ENCODE data around the gene CAPN10. TPM values are rescaled to one million over a fixed set of nuclear protein-coding genes. Genes with fewer than 3 reads are reported as not detected.
A peak's percentile ranks its signal among the peaks of the same experiment; 100 is the strongest.

The CAPN10 gene
- total RNA-seq, 8 experiments from 2014 or later: 13.9 to 35.9 (median 23.9) TPM

- Histone ChIP-seq H3K4me3 (no peak overlapping the region), H3K27ac (no peak overlapping the region), H3K4me1 (replicated peaks in 1 of 2) (peaks cover 0 to 8% of the 10 kb centered on the region in 2 donors)
- no peak for ATAC-seq (replicated peaks in 6 of 8)
- in situ Hi-C loops (cut with MboI; ENCODE audit: low pct_unique_long_range_greater_than_20kb in 2 of 9, low sequenced_read_pairs in 9 of 9, unreplicated experiment in 9 of 9): no loop called here
- 58 to 100% (median 82%) methylated on average over 1 to 11 of the region's 37 CpGs; no CpG with 5 or more reads in 3 of the 10 experiments for WGBS, 10 experiments
Measured at GRCh38 chr2:240622531-240623235, 36.1 kb downstream of the CAPN10 start.

- no peak for ATAC-seq (replicated peaks in 6 of 8)
- WGBS, 10 experiments: 100% methylated on average over 1 of the region's 10 CpGs; no CpG with 5 or more reads in 9 of the 10 experiments
Measured at GRCh38 chr2:240623531-240624010, 37.0 kb downstream of the CAPN10 start.

GRCh38 chr2:240624011-240624949, 37.7 kb downstream of the CAPN10 start:
- WGBS, 10 experiments: 20 to 75% (median 69%) methylated on average over 1 to 7 of the region's 24 CpGs; no CpG with 5 or more reads in 5 of the 10 experiments
- in situ Hi-C loops (cut with MboI; ENCODE audit: low pct_unique_long_range_greater_than_20kb in 2 of 9, low sequenced_read_pairs in 9 of 9, unreplicated experiment in 9 of 9): no loop called here
- Histone ChIP-seq H3K4me3 (no peak overlapping the region), H3K4me1 (replicated peaks in 1 of 2) (peaks cover 0 to 8% of the 10 kb centered on the region in 2 donors), H3K27ac (no peak overlapping the region)
- peak in 4 of 8 experiments; percentile 6 to 31 (median 13) for ATAC-seq (replicated peaks in 6 of 8)

More at GRCh38 chr2:240623531-240624010, 37.0 kb downstream of the CAPN10 start:
- Histone ChIP-seq H3K4me1 (replicated peaks in 1 of 2) (peaks cover 0 to 8% of the 10 kb centered on the region in 2 donors), H3K4me3 (no peak overlapping the region), H3K27ac (no peak overlapping the region)
- in situ Hi-C loops (cut with MboI; ENCODE audit: low pct_unique_long_range_greater_than_20kb in 2 of 9, low sequenced_read_pairs in 9 of 9, unreplicated experiment in 9 of 9): no loop called here

GRCh38 chr2:240624950-240625621, 38.6 kb downstream of the CAPN10 start, which contains the start of gene GPR35:
Gene GPR35, plus strand, starts transcription at chr2:240625480. Its CDS starts 4,473 bp downstream, at chr2:240629953.
- no peak within 1 kb of the TSS for H3K4me3 ChIP-seq
- peak; percentile 43 to 96 (median 61) for ATAC-seq (replicated peaks in 6 of 8)
- in situ Hi-C loops (cut with MboI; ENCODE audit: low pct_unique_long_range_greater_than_20kb in 2 of 9, low sequenced_read_pairs in 9 of 9, unreplicated experiment in 9 of 9): no loop called here

GRCh38 chr2:240626531-240627300, 40.2 kb downstream of the CAPN10 start:
- WGBS, 10 experiments: 80% methylated on average over 3 of the region's 21 CpGs; no CpG with 5 or more reads in 9 of the 10 experiments
- peaks cover 0 to 8% of the 10 kb centered on the region in 2 donors for H3K4me1 ChIP-seq (replicated peaks in 1 of 2)
- H3K4me3 ChIP-seq: no peak overlapping the region
- no peak overlapping the region for H3K27ac ChIP-seq
- peak in 4 of 8 experiments; percentile 8 to 43 (median 36) for ATAC-seq (replicated peaks in 6 of 8)
- in situ Hi-C loops (cut with MboI; ENCODE audit: low pct_unique_long_range_greater_than_20kb in 2 of 9, low sequenced_read_pairs in 9 of 9, unreplicated experiment in 9 of 9): no loop called here

More at GRCh38 chr2:240624950-240625621, 38.6 kb downstream of the CAPN10 start, which contains the start of gene GPR35:
- peaks cover 0 to 8% of the 10 kb centered on the region in 2 donors for H3K4me1 ChIP-seq (replicated peaks in 1 of 2)
- 5 to 80% (median 50%) methylated on average over 1 to 4 of the region's 23 CpGs; no CpG with 5 or more reads in 7 of the 10 experiments for WGBS, 10 experiments
- H3K27ac ChIP-seq: no peak within 1 kb of the TSS

GRCh38 chr2:240627736-240628506, 41.4 kb downstream of the CAPN10 start:
- ATAC-seq (replicated peaks in 6 of 8): no peak
- in situ Hi-C loops (cut with MboI; ENCODE audit: low pct_unique_long_range_greater_than_20kb in 2 of 9, low sequenced_read_pairs in 9 of 9, unreplicated experiment in 9 of 9): no loop called here
- no peak overlapping the region for H3K27ac ChIP-seq
- WGBS, 10 experiments: 50 to 100% (median 67%) methylated on average over 1 to 6 of the region's 17 CpGs; no CpG with 5 or more reads in 3 of the 10 experiments
- peaks cover 0 to 8% of the 10 kb centered on the region in 2 donors for H3K4me1 ChIP-seq (replicated peaks in 1 of 2)
- no peak overlapping the region for H3K4me3 ChIP-seq

- 81% methylated on average over 4 of the region's 7 CpGs; no CpG with 5 or more reads in 9 of the 10 experiments for WGBS, 10 experiments
- in situ Hi-C loops (cut with MboI; ENCODE audit: low pct_unique_long_range_greater_than_20kb in 2 of 9, low sequenced_read_pairs in 9 of 9, unreplicated experiment in 9 of 9): no loop called here
- no peak for ATAC-seq (replicated peaks in 6 of 8)
- peaks cover 0 to 8% of the 10 kb centered on the region in 2 donors for H3K4me1 ChIP-seq (replicated peaks in 1 of 2)
- no peak overlapping the region for H3K4me3 ChIP-seq
- H3K27ac ChIP-seq: no peak overlapping the region
Measured at GRCh38 chr2:240628507-240628807, 41.9 kb downstream of the CAPN10 start.

- WGBS, 10 experiments: 60% methylated on average over 1 to 4 of the region's 20 CpGs; no CpG with 5 or more reads in 8 of the 10 experiments
- H3K27ac ChIP-seq: no peak overlapping the region
- peaks cover 0 to 8% of the 10 kb centered on the region in 2 donors for H3K4me1 ChIP-seq (replicated peaks in 1 of 2)
- ATAC-seq (replicated peaks in 6 of 8): peak in 1 of 8 experiments; percentile 16
- H3K4me3 ChIP-seq: no peak overlapping the region
- in situ Hi-C loops (cut with MboI; ENCODE audit: low pct_unique_long_range_greater_than_20kb in 2 of 9, low sequenced_read_pairs in 9 of 9, unreplicated experiment in 9 of 9): no loop called here
Measured at GRCh38 chr2:240628808-240629618, 42.5 kb downstream of the CAPN10 start.

- Histone ChIP-seq H3K4me1 (replicated peaks in 1 of 2) (peaks cover 0 to 8% of the 10 kb centered on the region in 2 donors), H3K4me3 (no peak overlapping the region), H3K27ac (no peak overlapping the region)
- ATAC-seq (replicated peaks in 6 of 8): no peak
- 40% methylated on average over 1 of the region's 5 CpGs; no CpG with 5 or more reads in 9 of the 10 experiments for WGBS, 10 experiments
- in situ Hi-C loops (cut with MboI; ENCODE audit: low pct_unique_long_range_greater_than_20kb in 2 of 9, low sequenced_read_pairs in 9 of 9, unreplicated experiment in 9 of 9): no loop called here
Measured at GRCh38 chr2:240629619-240629967, 43.1 kb downstream of the CAPN10 start.

GRCh38 chr2:240629968-240630770, 43.6 kb downstream of the CAPN10 start:
- Histone ChIP-seq H3K4me3 (no peak overlapping the region), H3K4me1 (replicated peaks in 1 of 2) (peaks cover 0 to 4% of the 10 kb centered on the region in 2 donors), H3K27ac (no peak overlapping the region)
- ATAC-seq (replicated peaks in 6 of 8): no peak
- 60 to 93% (median 89%) methylated on average over 1 to 9 of the region's 50 CpGs; no CpG with 5 or more reads in 5 of the 10 experiments for WGBS, 10 experiments
- in situ Hi-C loops (cut with MboI; ENCODE audit: low pct_unique_long_range_greater_than_20kb in 2 of 9, low sequenced_read_pairs in 9 of 9, unreplicated experiment in 9 of 9): no loop called here
